Measurements from ENCODE around the gene OLIG1.

Gene OLIG1

GRCh38 chr21:33063907-33064622 lies 5.9 kb upstream of the OLIG1 start:
- no peak for DNase-seq (ENCODE audit: low read depth)

DNA sequence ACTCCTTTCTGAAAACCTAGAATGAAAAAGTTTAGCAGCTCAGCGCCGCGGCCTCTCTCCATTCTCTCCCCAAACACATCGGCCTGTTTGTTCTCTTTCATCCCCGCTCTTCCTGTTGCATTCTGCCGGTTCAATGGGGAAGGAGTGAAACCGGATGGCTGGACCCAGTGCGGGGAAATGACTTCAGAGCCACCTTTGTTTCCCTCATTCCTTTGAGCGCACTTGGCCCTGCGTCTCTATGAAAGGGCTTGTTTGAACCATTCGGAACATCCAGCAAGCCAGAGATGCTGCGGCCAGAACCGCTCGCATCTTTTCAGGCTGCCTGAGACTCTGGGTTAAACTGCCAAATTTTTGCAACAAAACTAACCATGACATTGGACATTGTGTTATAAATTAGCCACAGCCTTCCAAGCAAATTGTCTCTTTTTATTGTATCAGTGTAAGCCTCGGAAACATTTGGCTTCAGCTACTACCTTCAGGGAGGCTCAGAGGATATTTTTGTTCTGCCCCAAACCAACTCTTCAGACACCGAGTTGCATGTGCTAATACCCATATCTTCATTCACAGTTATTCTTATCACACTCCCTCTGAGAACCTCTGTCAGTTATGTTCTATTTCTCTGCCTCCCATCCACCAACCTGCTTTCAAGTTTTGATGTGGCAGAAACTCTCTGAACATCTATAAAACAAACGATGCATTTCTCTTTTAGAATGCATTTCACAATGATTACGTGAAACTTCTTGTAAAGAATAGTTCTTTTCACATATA lies 5.1 kb upstream of the OLIG1 start:
- DNase-seq (ENCODE audit: low read depth), result no peak

DNA sequence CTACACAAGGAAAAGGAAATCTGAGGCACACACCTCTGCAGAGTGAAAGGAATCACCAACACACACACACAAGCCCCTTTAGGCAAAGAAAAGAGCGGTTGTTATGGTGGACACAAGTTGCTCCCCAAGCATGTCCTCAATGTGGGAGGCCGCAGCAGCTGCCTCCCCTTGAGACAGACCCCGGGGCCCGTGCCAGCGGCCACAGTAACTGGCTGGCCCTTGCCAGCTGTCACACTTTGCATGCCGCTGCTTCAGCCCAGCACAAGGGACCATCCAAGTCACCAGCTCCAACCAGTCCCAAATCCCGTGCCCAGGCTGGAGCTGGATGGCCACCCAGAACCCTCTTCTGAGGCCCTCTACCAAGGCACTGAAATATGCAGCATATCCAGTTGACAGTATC lies 2.9 kb upstream of the OLIG1 start:
- DNase-seq (ENCODE audit: low read depth), result no peak

DNA sequence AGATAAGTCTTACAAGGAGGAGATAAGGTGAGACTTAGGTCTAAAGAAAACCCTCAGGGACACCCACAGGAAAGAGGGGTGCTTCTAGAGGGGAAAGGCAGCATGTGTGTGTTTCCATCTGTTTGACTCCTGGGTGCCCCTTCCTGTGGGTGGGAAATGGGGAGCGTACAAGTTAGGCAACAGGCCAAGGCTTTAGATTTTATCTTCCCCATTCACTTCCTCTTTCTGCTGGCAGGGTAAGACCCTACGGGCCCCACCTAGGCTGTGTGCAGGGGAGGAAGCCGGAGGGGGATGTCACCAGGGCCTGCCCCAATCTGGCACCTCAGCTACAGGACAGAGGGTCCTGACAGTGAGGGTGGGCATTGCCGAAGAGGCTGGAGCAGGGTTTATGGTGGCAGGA lies 2.5 kb upstream of the OLIG1 start:
- no peak for DNase-seq (ENCODE audit: low read depth)

- no peak for DNase-seq (ENCODE audit: low read depth)
Measured at GRCh38 chr21:33069243-33069642, 698 bp upstream of the OLIG1 start.

- DNase-seq (ENCODE audit: low read depth), result no peak
Measured at GRCh38 chr21:33069645-33069993, 322 bp upstream of the OLIG1 start.

- DNase-seq (ENCODE audit: low read depth), result no peak
Measured at GRCh38 chr21:33070744-33070997, 730 bp downstream of the OLIG1 start.

DNA sequence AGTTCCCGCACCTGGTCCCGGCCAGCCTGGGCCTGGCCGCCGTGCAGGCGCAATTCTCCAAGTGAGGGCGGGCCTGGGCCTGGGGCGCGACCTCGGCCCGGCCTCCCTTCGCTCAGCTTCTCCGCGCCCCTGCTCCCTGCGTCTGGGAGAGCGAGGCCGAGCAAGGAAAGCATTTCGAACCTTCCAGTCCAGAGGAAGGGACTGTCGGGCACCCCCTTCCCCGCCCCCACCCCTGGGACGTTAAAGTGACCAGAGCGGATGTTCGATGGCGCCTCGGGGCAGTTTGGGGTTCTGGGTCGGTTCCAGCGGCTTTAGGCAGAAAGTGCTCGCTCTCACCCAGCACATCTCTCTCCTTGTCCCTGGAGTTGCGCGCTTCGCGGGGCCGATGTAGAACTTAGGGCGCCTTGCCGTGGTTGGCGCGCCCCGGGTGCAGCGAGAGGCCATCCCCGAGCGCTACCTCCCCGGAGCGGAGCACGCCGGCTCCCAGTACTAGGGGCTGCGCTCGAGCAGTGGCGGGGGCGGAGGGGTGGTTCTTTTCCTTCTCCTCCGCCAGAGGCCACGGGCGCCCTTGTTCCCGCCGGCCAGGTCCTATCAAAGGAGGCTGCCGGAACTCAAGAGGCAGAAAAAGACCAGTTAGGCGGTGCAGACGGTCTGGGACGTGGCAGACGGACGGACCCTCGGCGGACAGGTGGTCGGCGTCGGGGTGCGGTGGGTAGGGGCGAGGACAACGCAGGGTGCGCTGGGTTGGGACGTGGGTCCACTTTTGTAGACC lies 1.2 kb downstream of the OLIG1 start:
- DNase-seq (ENCODE audit: low read depth), result no peak

- DNase-seq (ENCODE audit: low read depth), result no peak
Measured at GRCh38 chr21:33071770-33072306, 1.9 kb downstream of the OLIG1 start.

- DNase-seq (ENCODE audit: low read depth), result no peak
Measured at GRCh38 chr21:33073636-33074035, 3.7 kb downstream of the OLIG1 start.

GRCh38 chr21:33075128-33075527 lies 5.2 kb downstream of the OLIG1 start:
- DNase-seq (ENCODE audit: low read depth), result no peak

- DNase-seq (ENCODE audit: low read depth), result no peak
Measured at GRCh38 chr21:33075596-33076195, 5.8 kb downstream of the OLIG1 start.

GRCh38 chr21:33076600-33077329 lies 6.8 kb downstream of the OLIG1 start:
- no peak for DNase-seq (ENCODE audit: low read depth)

- DNase-seq (ENCODE audit: low read depth), result no peak
Measured at GRCh38 chr21:33078907-33079582, 9.1 kb downstream of the OLIG1 start.

DNA sequence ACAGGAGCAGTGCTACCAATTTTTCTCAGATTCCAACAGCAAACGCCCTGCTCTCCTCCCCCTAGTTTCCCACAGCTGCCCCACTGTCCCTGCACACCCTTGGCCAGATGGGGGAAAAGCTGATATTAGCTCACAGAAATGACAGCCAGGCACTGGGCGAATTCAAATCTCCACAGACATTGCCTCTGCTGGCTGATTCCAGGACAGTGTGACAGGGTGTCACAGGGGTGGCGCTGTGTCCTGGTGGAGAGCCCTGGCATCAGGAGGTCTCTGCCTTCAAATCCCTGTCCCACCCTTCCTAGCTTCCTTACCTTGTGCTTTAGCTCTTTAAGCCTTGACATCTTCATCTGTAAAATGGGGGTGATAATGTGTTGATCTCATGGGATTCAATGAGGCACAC lies 10.4 kb downstream of the OLIG1 start:
- no peak for DNase-seq (ENCODE audit: low read depth)

GRCh38 chr21:33080776-33081175 lies 10.8 kb downstream of the OLIG1 start:
- DNase-seq (ENCODE audit: low read depth), result no peak

DNA sequence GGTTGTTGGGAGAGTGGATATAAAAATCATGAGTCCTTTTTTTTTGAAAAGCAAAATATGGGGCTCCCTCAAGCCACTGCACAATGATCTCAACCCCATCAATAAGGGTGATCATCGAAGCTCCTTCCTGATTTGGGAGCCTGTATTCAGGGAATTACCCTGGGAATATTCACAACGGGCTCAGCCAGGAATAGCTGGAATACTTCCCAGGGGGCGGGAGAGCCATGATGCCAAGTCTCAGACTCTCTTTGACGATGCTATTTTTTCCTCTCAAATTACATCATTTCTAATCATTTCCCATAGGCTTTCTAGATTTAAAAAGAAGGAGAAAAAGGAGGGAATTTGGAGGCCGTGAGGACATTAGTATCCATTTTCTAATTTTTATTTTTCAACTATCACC lies 18.4 kb downstream of the OLIG1 start:
- DNase-seq (ENCODE audit: low read depth), result no peak

- no peak for DNase-seq (ENCODE audit: low read depth)
Measured at GRCh38 chr21:33089395-33090119, 19.6 kb downstream of the OLIG1 start.

DNA sequence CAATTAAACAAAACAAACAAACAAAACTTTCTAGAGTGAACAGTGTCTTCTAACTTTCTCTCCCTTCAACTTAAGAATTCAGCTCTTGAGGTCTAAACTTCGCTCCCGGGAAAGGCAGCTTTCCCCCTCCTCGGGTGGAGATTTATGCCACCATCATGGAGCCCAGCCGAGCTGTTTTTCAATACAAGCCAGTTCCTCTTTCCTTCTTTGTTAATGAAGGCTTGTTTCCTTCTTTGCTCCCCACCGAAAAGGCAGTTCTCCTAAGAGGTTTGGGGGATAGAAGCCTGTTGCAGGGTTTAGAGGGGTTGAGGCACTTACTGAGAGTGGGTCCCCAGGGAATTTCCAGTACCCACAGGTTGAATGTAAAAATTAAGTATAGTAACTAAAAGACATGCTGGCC lies 26.5 kb downstream of the OLIG1 start:
- no peak for DNase-seq (ENCODE audit: low read depth)

- no peak for DNase-seq (ENCODE audit: low read depth)
Measured at GRCh38 chr21:33099131-33099530, 29.2 kb downstream of the OLIG1 start.

Measured in stimulated activated CD8-positive, alpha-beta memory T cell treated with anti-CD3 and anti-CD28 coated beads, Interleukin-15, amount 100 ng/mL, for 24 hours (primary cell).